DND-41 (cell line): Measurements from ENCODE around the gene DNAAF5.

Experiments
- ATAC-seq: fragments of 200-7000 bp; cut with Tn5 transposase; 3 replicates; pipeline ENCODE4 v1.9.1; 2021; ENCODE audit warnings: low read depth; ENCODE audit not compliant: insufficient read depth
- DNase-seq: peaks from one replicate; pipeline ENCODE4 v3.0.0-alpha.2; 2020
- H2AFZ ChIP-seq: 2 replicates; pipeline ENCODE4 v1.6.0; 2012; ENCODE audit warnings: low read depth, low read length
- H3K27ac ChIP-seq: 2 replicates; pipeline ENCODE4 v1.5.1; 2012; ENCODE audit warnings: low read length, inconsistent platforms
- H3K27me3 ChIP-seq: fragments of 200-600 bp; sonication (generic); 2 replicates; pipeline ENCODE4 v1.6.0; 2012; ENCODE audit warnings: low read length, mild to moderate bottlenecking, inconsistent platforms; ENCODE audit not compliant: insufficient read depth, poor library complexity
- H3K36me3 ChIP-seq: 2 replicates; pipeline ENCODE4 v1.5.1; 2012; ENCODE audit warnings: low read length, inconsistent platforms; ENCODE audit not compliant: insufficient read depth
- H3K4me1 ChIP-seq: 2 replicates; pipeline ENCODE4 v1.5.1; 2012; ENCODE audit warnings: mild to moderate bottlenecking, low read length; ENCODE audit not compliant: insufficient read depth
- H3K4me2 ChIP-seq: 2 replicates; pipeline ENCODE4 v1.6.0; 2012; ENCODE audit warnings: mild to moderate bottlenecking, moderate library complexity, low read length, inconsistent platforms; ENCODE audit not compliant: insufficient read depth
- H3K4me3 ChIP-seq, 2 experiments: fragments of 200-600 bp in 1 of 2; shearing (Covaris generic) in 1 of 2; 2 replicates each; pipeline ENCODE4 v1.5.1; 2012 to 2016; ENCODE audit warnings: inconsistent platforms in 2 of 2, low read length in 2 of 2, mild to moderate bottlenecking in 2 of 2, low read depth in 1 of 2, moderate library complexity in 1 of 2
- H3K79me2 ChIP-seq: 2 replicates; pipeline ENCODE4 v1.6.0; 2012; ENCODE audit warnings: low read length, inconsistent platforms; ENCODE audit not compliant: insufficient read depth
- H3K9ac ChIP-seq: 2 replicates; pipeline ENCODE4 v1.6.0; 2012; ENCODE audit warnings: low read depth, mild to moderate bottlenecking, inconsistent platforms, low read length, moderate library complexity
- H3K9me3 ChIP-seq: 2 replicates; pipeline ENCODE4 v1.5.1; 2012; ENCODE audit warnings: low read length, moderate library complexity, mild to moderate bottlenecking, inconsistent platforms; ENCODE audit not compliant: insufficient read depth, severe bottlenecking
- H4K20me1 ChIP-seq: 2 replicates; pipeline ENCODE4 v1.6.0; 2012; ENCODE audit warnings: low read length; ENCODE audit not compliant: insufficient read depth
- EZH2 ChIP-seq: IDR thresholded peaks from 3 replicates; pipeline ENCODE4 v1.6.1; 2012; ENCODE audit warnings: borderline replicate concordance, low read depth, mild to moderate bottlenecking, moderate library complexity, low read length, inconsistent platforms; ENCODE audit not compliant: severe bottlenecking
- TF ChIP-seq, protein P1 (sequence below): IDR thresholded peaks from 2 replicates; pipeline ENCODE4 v1.5.1; 2012; ENCODE audit warnings: borderline replicate concordance, low read length, moderate library complexity, mild to moderate bottlenecking; ENCODE audit not compliant: poor library complexity, severe bottlenecking; ENCODE audit errors: extremely low read depth

Gene DNAAF5

DNA sequence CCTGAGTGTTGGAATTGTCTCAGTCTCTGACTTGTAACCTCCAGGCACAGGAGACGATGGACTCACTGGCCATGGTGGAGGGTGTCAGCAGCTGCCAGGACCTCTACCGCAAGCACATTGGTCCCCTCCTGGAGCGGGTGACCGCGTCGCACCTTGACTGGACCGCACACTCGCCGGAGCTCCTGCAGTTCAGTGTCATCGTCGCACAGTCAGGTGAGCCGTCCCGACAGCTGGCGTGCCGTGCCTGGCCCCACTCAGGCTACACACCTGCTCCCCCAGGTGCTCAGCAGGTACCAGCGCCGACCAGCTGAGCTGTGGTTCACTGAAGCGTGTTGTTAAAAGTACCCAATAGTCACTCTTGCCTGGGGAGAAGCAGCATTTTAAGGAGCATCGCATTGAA lies 37.3 kb downstream of the DNAAF5 start:
- H3K27ac ChIP-seq, result no peak overlapping the region
- no peak overlapping the region for H3K4me2 ChIP-seq
- H2AFZ ChIP-seq, result no peak overlapping the region
- no peaks in the 10 kb centered on the region for H3K9me3 ChIP-seq
- H3K27me3 ChIP-seq, result no peaks in the 10 kb centered on the region
- H3K36me3 ChIP-seq, result peaks cover 95% of the 10 kb centered on the region
- H3K9ac ChIP-seq, result no peak overlapping the region
- no peak overlapping the region for H3K4me3 ChIP-seq
- DNase-seq (no peak), ATAC-seq (no peak)
- no peaks in the 10 kb centered on the region for H3K4me1 ChIP-seq
- peaks cover 10% of the 10 kb centered on the region; the same call in 1 of the 2 replicates for H4K20me1 ChIP-seq
- TF ChIP-seq, protein P1, sequence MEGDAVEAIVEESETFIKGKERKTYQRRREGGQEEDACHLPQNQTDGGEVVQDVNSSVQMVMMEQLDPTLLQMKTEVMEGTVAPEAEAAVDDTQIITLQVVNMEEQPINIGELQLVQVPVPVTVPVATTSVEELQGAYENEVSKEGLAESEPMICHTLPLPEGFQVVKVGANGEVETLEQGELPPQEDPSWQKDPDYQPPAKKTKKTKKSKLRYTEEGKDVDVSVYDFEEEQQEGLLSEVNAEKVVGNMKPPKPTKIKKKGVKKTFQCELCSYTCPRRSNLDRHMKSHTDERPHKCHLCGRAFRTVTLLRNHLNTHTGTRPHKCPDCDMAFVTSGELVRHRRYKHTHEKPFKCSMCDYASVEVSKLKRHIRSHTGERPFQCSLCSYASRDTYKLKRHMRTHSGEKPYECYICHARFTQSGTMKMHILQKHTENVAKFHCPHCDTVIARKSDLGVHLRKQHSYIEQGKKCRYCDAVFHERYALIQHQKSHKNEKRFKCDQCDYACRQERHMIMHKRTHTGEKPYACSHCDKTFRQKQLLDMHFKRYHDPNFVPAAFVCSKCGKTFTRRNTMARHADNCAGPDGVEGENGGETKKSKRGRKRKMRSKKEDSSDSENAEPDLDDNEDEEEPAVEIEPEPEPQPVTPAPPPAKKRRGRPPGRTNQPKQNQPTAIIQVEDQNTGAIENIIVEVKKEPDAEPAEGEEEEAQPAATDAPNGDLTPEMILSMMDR, result no peak
- no peak for TF ChIP-seq EZH2
- H3K79me2 ChIP-seq, result no peaks in the 10 kb centered on the region

DNA sequence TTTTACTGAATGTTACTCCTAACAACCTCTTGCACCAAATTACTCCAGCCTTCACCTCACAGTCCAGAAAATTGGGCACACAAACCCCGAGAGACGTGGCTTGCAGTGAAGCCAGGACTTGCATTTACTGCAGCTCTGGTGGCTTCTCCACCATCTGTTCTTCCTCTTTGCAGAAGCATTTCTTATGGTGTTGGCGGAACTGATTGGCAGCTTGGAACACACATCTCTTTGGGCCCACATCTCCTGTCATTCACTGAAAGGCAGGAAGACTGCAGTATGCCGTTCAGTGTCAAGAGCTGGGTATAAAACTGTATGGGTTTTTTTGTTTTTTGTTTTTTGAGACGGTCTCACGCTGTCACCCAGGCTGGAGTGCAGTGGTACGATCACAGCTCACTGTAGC lies 38.9 kb downstream of the DNAAF5 start:
- Histone ChIP-seq H3K79me2 (no peaks in the 10 kb centered on the region), H2AFZ (no peak overlapping the region), H3K27me3 (no peaks in the 10 kb centered on the region), H3K9ac (no peak overlapping the region), H4K20me1 (peaks cover 10% of the 10 kb centered on the region; the same call in 1 of the 2 replicates), H3K4me1 (no peaks in the 10 kb centered on the region), H3K36me3 (peaks cover 94% of the 10 kb centered on the region), H3K4me2 (no peak overlapping the region), H3K9me3 (no peaks in the 10 kb centered on the region), H3K4me3 (no peak overlapping the region), H3K27ac (no peak overlapping the region)
- no peak for TF ChIP-seq EZH2
- TF ChIP-seq, protein P1, result no peak
- ATAC-seq (no peak), DNase-seq (no peak)

DNA sequence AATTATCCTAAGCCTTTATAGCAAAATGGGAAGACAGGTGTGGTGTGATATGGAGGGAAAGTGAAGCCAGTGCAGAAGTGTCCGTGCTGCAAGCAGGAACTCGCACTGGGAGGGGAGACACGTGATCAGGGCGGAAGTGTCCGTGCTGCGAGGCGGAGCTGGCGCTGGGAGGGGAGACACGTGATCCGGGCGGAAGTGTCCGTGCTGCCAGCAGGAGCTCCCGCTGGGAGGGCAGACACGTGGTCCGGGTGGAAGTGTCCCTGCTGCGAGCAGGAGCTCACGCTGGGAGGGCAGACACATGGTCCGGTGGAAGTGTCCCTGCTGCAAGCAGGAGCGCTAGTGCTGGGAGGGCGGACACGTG lies 41.1 kb downstream of the DNAAF5 start:
- DNase-seq (no peak), ATAC-seq (no peak)
- no peaks in the 10 kb centered on the region for H3K9me3 ChIP-seq
- no peaks in the 10 kb centered on the region for H3K27me3 ChIP-seq
- H3K9ac ChIP-seq, result no peak overlapping the region
- H3K27ac ChIP-seq, result no peak overlapping the region
- H2AFZ ChIP-seq, result no peak overlapping the region
- H3K4me2 ChIP-seq, result no peak overlapping the region
- H3K36me3 ChIP-seq, result peaks cover 95% of the 10 kb centered on the region
- no peaks in the 10 kb centered on the region for H3K79me2 ChIP-seq
- no peak for TF ChIP-seq EZH2
- TF ChIP-seq, protein P1, result no peak
- peaks cover 10% of the 10 kb centered on the region; the same call in 1 of the 2 replicates for H4K20me1 ChIP-seq
- no peak overlapping the region for H3K4me3 ChIP-seq
- no peaks in the 10 kb centered on the region for H3K4me1 ChIP-seq
